K562 (cell line): Measurements from ENCODE around the gene TAF11. TPM values are rescaled to one million over a fixed set of nuclear protein-coding genes. Genes with fewer than 3 reads are reported as not detected.
A peak's percentile ranks its signal among the peaks of the same experiment; 100 is the strongest.

Source experiments
- FOXP4 ChIP-seq: sonication (generic); formaldehyde crosslinking; IDR thresholded peaks from 2 replicates; pipeline ENCODE4 v1.8.0; 2022; ENCODE audit warnings: mild to moderate bottlenecking, missing genetic modification reagents, borderline replicate concordance
- GTF2F1 ChIP-seq: IDR thresholded peaks from 2 replicates; pipeline ENCODE4 v1.6.1; 2011; ENCODE audit warnings: low read depth, low read length, improper control_type of control experiment
- HNRNPLL ChIP-seq: fragments of 200-400 bp; formaldehyde crosslinking; IDR thresholded peaks from 2 replicates; pipeline ENCODE4 v1.6.1; 2017; ENCODE audit warnings: low read length, low read depth, mild to moderate bottlenecking; ENCODE audit not compliant: poor library complexity, severe bottlenecking
- ID3 ChIP-seq, 2 experiments: fragments of 250-450 bp in 1 of 2; fragments of 450-650 bp in 1 of 2; sonication (Bioruptor Pico) in 1 of 2; IDR thresholded peaks; 2 replicates each; pipeline versions ENCODE4 v1.6.1 to v1.8.0; 2016 to 2021; ENCODE audit warnings: mild to moderate bottlenecking in 2 of 2, moderate library complexity in 2 of 2, missing compliant biosample characterization in 1 of 2, missing genetic modification characterization in 1 of 2
- SMARCA4 ChIP-seq: fragments of 450-650 bp; IDR thresholded peaks from 2 replicates; pipeline ENCODE4 v1.6.1; 2016
- SRSF9 ChIP-seq: fragments of 200-400 bp; formaldehyde crosslinking; IDR thresholded peaks from 2 replicates; pipeline ENCODE4 v1.6.1; 2017; ENCODE audit warnings: low read depth, low read length, borderline replicate concordance
- STAT5B ChIP-seq: fragments of 250-450 bp; sonication (Bioruptor Pico); IDR thresholded peaks from 2 replicates; pipeline ENCODE4 v1.8.0; 2021; ENCODE audit warnings: mild to moderate bottlenecking, inconsistent platforms
- TCF15 ChIP-seq: fragments of 250-450 bp; sonication (Bioruptor Pico); IDR thresholded peaks from 2 replicates; pipeline ENCODE4 v1.8.0; 2022; ENCODE audit warnings: moderate library complexity, mild to moderate bottlenecking, inconsistent platforms
- TGIF2 ChIP-seq: sonication (generic); formaldehyde crosslinking; IDR thresholded peaks from 2 replicates; pipeline ENCODE4 v1.8.1; 2022; ENCODE audit warnings: mild to moderate bottlenecking, missing genetic modification reagents, moderate library complexity
- THRB ChIP-seq: fragments of 450-650 bp; formaldehyde crosslinking; conservative IDR thresholded peaks from 2 replicates; pipeline ENCODE4 v1.4.0; 2022; ENCODE audit warnings: mild to moderate bottlenecking, missing genetic modification characterization
- ZBTB43 ChIP-seq: sonication (generic); formaldehyde crosslinking; IDR thresholded peaks from 2 replicates; pipeline ENCODE4 v1.8.0; 2023; ENCODE audit warnings: mild to moderate bottlenecking, missing genetic modification reagents
- ZMIZ1 ChIP-seq, 2 experiments: fragments of 150-350 bp in 1 of 2; IDR thresholded peaks; 2 replicates each; pipeline ENCODE4 v1.6.1; 2012 to 2016; ENCODE audit warnings: low read depth in 2 of 2, low read length in 2 of 2, mild to moderate bottlenecking in 1 of 2, moderate library complexity in 1 of 2
- ZNF212 ChIP-seq: fragments of 450-650 bp; formaldehyde crosslinking; IDR thresholded peaks from 2 replicates; pipeline ENCODE4 v1.4.0; 2020; ENCODE audit warnings: mild to moderate bottlenecking
- ZNF316 ChIP-seq: fragments of 450-650 bp; IDR thresholded peaks from 2 replicates; pipeline ENCODE4 v1.6.1; 2016
- ZNF395 ChIP-seq: fragments of 200-800 bp; sonication (Bioruptor generic); IDR thresholded peaks from 2 replicates; pipeline ENCODE4 v1.6.1; 2017; ENCODE audit warnings: missing genetic modification characterization, missing compliant biosample characterization
- polyA plus RNA-seq, 8 experiments: library from polyadenylated mRNA; depleted of rRNA in 4 of 8; stranded (reverse) in 5 of 8; unstranded in 3 of 8; fragments of >200 nt; fragmentation: Nextera tagmentation in 2 of 8; fragmentation: Illumina TruSeq in 1 of 8; extraction: Ambion mirVana in 2 of 8; extraction: Trizol in 1 of 8; gene quantifications; 2 replicates each; pipeline versions ENCODE4 v1.2.1 to v1.2.3, GENCODE V29; 2011 to 2014; ENCODE audit warnings: inconsistent platforms in 1 of 8, missing spikeins in 1 of 8
- total RNA-seq, 7 experiments: library from RNA; depleted of rRNA in 6 of 7; stranded (reverse); fragments of >200 nt in 6 of 7; fragmentation: Illumina TruSeq in 2 of 7; extraction: Trizol in 2 of 7; gene quantifications; 2 replicates each; pipeline versions ENCODE4 v1.2.1 to v1.2.3, GENCODE V29; 2011 to 2021; ENCODE audit warnings: low replicate concordance in 1 of 7

The TAF11 gene
- total and polyA plus RNA-seq, 9 of the 15 experiments (the other 6 are each of a cell fraction or from before 2014, with no cell fraction given): 40.9 to 91.9 (median 71.9) TPM

- TF ChIP-seq ZMIZ1 (IDR thresholded peaks at IDR 0.05; ENCODE audit: low read depth in 2 of 2, low read length in 2 of 2) (no peak), ZBTB43 (no peak; the same call in none of the 2 replicates), HNRNPLL (no peak), ZNF395 (CRISPR knock-in tag) (no peak), ZNF212 (CRISPR knock-in tag) (no peak), SMARCA4 (0 out of 2 replicates have a peak, but pooled peaks have one; percentile 36), GTF2F1 (no peak; the same call in 1 of the 2 replicates), TGIF2 (no peak), THRB (CRISPR knock-in tag) (no peak), ZNF316 (no peak), TCF15 (no peak), FOXP4 (CRISPR knock-in tag) (peak; percentile 29; the same call in 1 of the 2 replicates), STAT5B (CRISPR knock-in tag) (no peak), ID3 (CRISPR knock-in tag; IDR thresholded peaks at IDR 0.05) (no peak), ID3 (tag; IDR thresholded peaks at IDR 0.05) (no peak), SRSF9 (no peak)
Observed at GRCh38 chr6:34888874-34889555, 1.2 kb upstream of the TAF11 start, which contains the start of gene ANKS1A (continued).
